Activated CD8-positive, alpha-beta memory T cell treated with anti-CD3 and anti-CD28 coated beads for 36 hours (primary cell): ENCODE measurements around the gene GAS2L2. TPM values are rescaled to one million over a fixed set of nuclear protein-coding genes. Genes with fewer than 3 reads are reported as not detected.

Source experiments
- CTCF ChIA-PET: fragments of 350-600 bp; sonication (Branson Sonifier 250); formaldehyde crosslinking; loops from one replicate; lab custom pipeline; 2021; ENCODE audit warnings: antibody characterized with exemption; lab: Charles Lee
- POLR2A ChIA-PET: fragments of 350-600 bp; sonication (Branson Sonifier 250); formaldehyde crosslinking; loops from one replicate; lab custom pipeline; 2021; ENCODE audit warnings: antibody characterized with exemption; lab: Charles Lee
- total RNA-seq, 2 experiments: library from RNA; stranded (reverse); gene quantifications; one replicate each; pipeline ENCODE4 v1.2.3, GENCODE V29; 2021

GAS2L2 gene
- total RNA-seq = under 1 TPM; 0.10 to 0.15 TPM

- CTCF ChIA-PET = interaction anchor here (1.9 kb wide), 1 partner anchor 11 kb away, joined by 6 read pairs; no protein-coding TSS in a partner anchor
Measured at GRCh38 chr17:35752945-35753764, at the start of gene GAS2L2. Gene GAS2L2 (minus strand): TSS chr17:35753239. CDS start chr17:35752850, 389 bp downstream.

GRCh38 chr17:35801583-35802224, 48.7 kb upstream of the GAS2L2 start:
- ChIA-PET CTCF (interaction anchor here (1.4 kb wide), 1 partner anchor 37 kb away, joined by 7 read pairs; no protein-coding TSS in a partner anchor), POLR2A (no interaction called here)

More at GRCh38 chr17:35752945-35753764, at the start of gene GAS2L2:
- POLR2A ChIA-PET = no interaction called here

- ChIA-PET CTCF (interaction anchor here (1.0 kb wide), 1 partner anchor 30 kb away, joined by 3 read pairs; no protein-coding TSS in a partner anchor), POLR2A (no interaction called here)
Measured at GRCh38 chr17:35799942-35800341, 46.9 kb upstream of the GAS2L2 start.

GRCh38 chr17:35797918-35798317, 44.9 kb upstream of the GAS2L2 start:
- CTCF ChIA-PET = interaction anchor here (6.5 kb wide), 1 partner anchor 32 kb away, joined by 54 read pairs; no protein-coding TSS in a partner anchor
- POLR2A ChIA-PET = no interaction called here

GRCh38 chr17:35797370-35797769, 44.3 kb upstream of the GAS2L2 start:
- POLR2A ChIA-PET = no interaction called here

GRCh38 chr17:35796942-35797341, 43.9 kb upstream of the GAS2L2 start:
- ChIA-PET CTCF (interaction anchor here (0.6 to 6.5 kb wide), 4 partner anchors 8 to 31 kb away, joined by 3 to 54 read pairs (median 10); partner anchors contain the start of gene TAF15), POLR2A (interaction anchor here (1.6 kb wide), 1 partner anchor 12 kb away, joined by 3 read pairs; the partner anchor contains the start of gene TAF15)

More at GRCh38 chr17:35797370-35797769, 44.3 kb upstream of the GAS2L2 start:
- CTCF ChIA-PET = interaction anchor here (1.0 to 6.5 kb wide), 2 partner anchors 11 to 32 kb away, joined by 4 to 54 read pairs; partner anchors contain the start of gene TAF15

GRCh38 chr17:35795871-35796265, 42.8 kb upstream of the GAS2L2 start:
- POLR2A ChIA-PET = interaction anchor here (1.6 kb wide), 1 partner anchor 13 kb away, joined by 3 read pairs; the partner anchor contains the start of gene TAF15

GRCh38 chr17:35795007-35795870, 42.2 kb upstream of the GAS2L2 start, which contains the start of gene MMP28:
Gene MMP28 (minus strand): TSS chr17:35795641. CDS start chr17:35795377, 264 bp downstream.
- ChIA-PET POLR2A (interaction anchor here (1.6 kb wide), 1 partner anchor 14 kb away, joined by 3 read pairs; the partner anchor contains the start of gene TAF15), CTCF (interaction anchor here (0.9 to 6.5 kb wide), 5 partner anchors 10 to 821 kb away, joined by 3 to 54 read pairs (median 4); no protein-coding TSS in a partner anchor)

More at GRCh38 chr17:35795871-35796265, 42.8 kb upstream of the GAS2L2 start:
- CTCF ChIA-PET = interaction anchor here (0.9 to 6.5 kb wide), 4 partner anchors 9 to 821 kb away, joined by 3 to 54 read pairs (median 10); no protein-coding TSS in a partner anchor

- ChIA-PET CTCF (interaction anchor here (6.5 kb wide), 1 partner anchor 27 kb away, joined by 54 read pairs; no protein-coding TSS in a partner anchor), POLR2A (no interaction called here)
Measured at GRCh38 chr17:35793257-35793656, 40.2 kb upstream of the GAS2L2 start.

GRCh38 chr17:35791681-35792350, 38.8 kb upstream of the GAS2L2 start:
- ChIA-PET POLR2A (no interaction called here), CTCF (interaction anchor here (6.5 kb wide), 1 partner anchor 26 kb away, joined by 54 read pairs; no protein-coding TSS in a partner anchor)

- POLR2A ChIA-PET = no interaction called here
- CTCF ChIA-PET = no interaction called here
Measured at GRCh38 chr17:35790841-35791240, 37.8 kb upstream of the GAS2L2 start.

- CTCF ChIA-PET = interaction anchor here (1.4 kb wide), 1 partner anchor 25 kb away, joined by 3 read pairs; no protein-coding TSS in a partner anchor
- POLR2A ChIA-PET = interaction anchor here (0.6 kb wide), 1 partner anchor 70 kb away, joined by 4 read pairs; no protein-coding TSS in a partner anchor
Measured at GRCh38 chr17:35788477-35789368, 35.7 kb upstream of the GAS2L2 start.

GRCh38 chr17:35786941-35787432, 33.9 kb upstream of the GAS2L2 start:
- CTCF ChIA-PET = interaction anchor here (1.5 kb wide), 1 partner anchor 23 kb away, joined by 5 read pairs; no protein-coding TSS in a partner anchor
- POLR2A ChIA-PET = no interaction called here

- CTCF ChIA-PET = no interaction called here
- POLR2A ChIA-PET = no interaction called here
Measured at GRCh38 chr17:35784895-35785294, 31.9 kb upstream of the GAS2L2 start.

- ChIA-PET POLR2A (no interaction called here), CTCF (no interaction called here)
Measured at GRCh38 chr17:35780950-35781349, 27.9 kb upstream of the GAS2L2 start.

- POLR2A ChIA-PET = no interaction called here
- CTCF ChIA-PET = interaction anchor here (1.0 to 1.9 kb wide), 2 partner anchors 15 to 25 kb away, joined by 4 to 5 read pairs; no protein-coding TSS in a partner anchor
Measured at GRCh38 chr17:35778641-35779196, 25.7 kb upstream of the GAS2L2 start.
